H1 (cell line): ENCODE results near the gene RPTOR. TPM values are rescaled to one million over a fixed set of nuclear protein-coding genes. Genes with fewer than 3 reads are reported as not detected.

ENCODE experiments used
- CTCF ChIA-PET: fragments of 300-600 bp; sonication (Branson Sonifier 250); formaldehyde crosslinking; loops from one replicate; lab custom pipeline; 2021; ENCODE audit not compliant: partially characterized antibody; lab: Charles Lee
- POLR2A ChIA-PET: fragments of 300-600 bp; sonication (Branson Sonifier 250); formaldehyde crosslinking; loops from one replicate; lab custom pipeline; 2021; ENCODE audit warnings: inconsistent platforms; ENCODE audit not compliant: partially characterized antibody; lab: Charles Lee
- DNase-seq, 2 experiments: peaks; one replicate each; pipeline versions ENCODE4 v3.0.0 to v3.0.0-alpha.2; 2010 to 2022; ENCODE audit warnings: low spot score in 2 of 2, low read depth in 1 of 2, mixed read lengths in 1 of 2
- FAIRE-seq: peaks from 2 replicates; lab custom pipeline; 2011; peaks lifted over from hg19 to GRCh38; lab: Jason Lieb, UNC
- H2AFZ ChIP-seq: 2 replicates; pipeline ENCODE4 v1.8.1; 2012; ENCODE audit warnings: low read length, inconsistent platforms
- H2AK5ac ChIP-seq: 2 replicates; pipeline ENCODE4 v1.6.1; 2013; ENCODE audit warnings: low read depth, low read length
- H2BK120ac ChIP-seq: replicated peaks from 2 replicates; pipeline ENCODE3; 2013; ENCODE audit warnings: low read depth, low read length, inconsistent platforms
- H2BK12ac ChIP-seq: 2 replicates; pipeline ENCODE4 v1.6.1; 2013; ENCODE audit warnings: low read depth, low read length
- H2BK15ac ChIP-seq: 2 replicates; pipeline ENCODE4 v1.6.1; 2013; ENCODE audit warnings: low read length
- H2BK20ac ChIP-seq: 2 replicates; pipeline ENCODE4 v1.6.1; 2013; ENCODE audit warnings: low read length
- H2BK5ac ChIP-seq: 2 replicates; pipeline ENCODE4 v1.6.1; 2013; ENCODE audit warnings: low read depth, low read length
- H3K14ac ChIP-seq: 2 replicates; pipeline ENCODE4 v1.6.1; 2013; ENCODE audit warnings: inconsistent platforms; ENCODE audit not compliant: insufficient read length
- H3K18ac ChIP-seq: 2 replicates; pipeline ENCODE4 v1.6.1; 2013; ENCODE audit warnings: low read length; ENCODE audit errors: extremely low read depth
- H3K23ac ChIP-seq: 2 replicates; pipeline ENCODE4 v1.6.1; 2013; ENCODE audit warnings: inconsistent platforms; ENCODE audit not compliant: insufficient read length
- H3K23me2 ChIP-seq: 2 replicates; pipeline ENCODE4 v1.6.1; 2013; ENCODE audit warnings: low read depth, low read length
- H3K27ac ChIP-seq: 2 replicates; pipeline ENCODE4 v1.6.1; 2011; ENCODE audit warnings: low read depth, low read length, inconsistent platforms
- H3K27me3 ChIP-seq, 4 experiments: replicated peaks in 1 of 4; 1 replicate in 1 of 4; 2 replicates in 3 of 4; pipeline versions ENCODE4 v1.6.1 to v1.8.1; 2011 to 2013; ENCODE audit warnings: low read length in 3 of 4, mild to moderate bottlenecking in 3 of 4, inconsistent platforms in 2 of 4, mixed read lengths in 2 of 4, moderate library complexity in 1 of 4; ENCODE audit not compliant: control insufficient read depth in 3 of 4, insufficient read depth in 3 of 4; ENCODE audit errors: extremely low read depth in 1 of 4
- H3K36me3 ChIP-seq, 4 experiments: 2 replicates each; pipeline versions ENCODE4 v1.6.1 to v1.8.1; 2011 to 2013; ENCODE audit warnings: mild to moderate bottlenecking in 4 of 4, low read length in 3 of 4, moderate library complexity in 2 of 4, control low read depth in 1 of 4, inconsistent platforms in 1 of 4; ENCODE audit not compliant: insufficient read depth in 4 of 4, control insufficient read depth in 2 of 4
- H3K4ac ChIP-seq: replicated peaks from 2 replicates; pipeline ENCODE3; 2013; ENCODE audit warnings: low read length, low read depth, mixed read lengths, inconsistent platforms; ENCODE audit not compliant: insufficient read length
- H3K4me1 ChIP-seq, 4 experiments: replicated peaks in 1 of 4; 1 replicate in 1 of 4; 2 replicates in 3 of 4; pipeline versions ENCODE4 v1.6.1 to v1.8.1; 2011 to 2013; ENCODE audit warnings: low read length in 3 of 4, inconsistent platforms in 2 of 4, mixed read lengths in 1 of 4; ENCODE audit not compliant: insufficient read depth in 4 of 4, control insufficient read depth in 3 of 4
- H3K4me2 ChIP-seq, 2 experiments: 2 replicates each; pipeline versions ENCODE4 v1.6.1 to v1.8.1; 2011 to 2013; ENCODE audit warnings: low read depth in 2 of 2, low read length in 2 of 2, control low read depth in 1 of 2, inconsistent platforms in 1 of 2, mild to moderate bottlenecking in 1 of 2; ENCODE audit not compliant: insufficient read depth in 1 of 2
- H3K4me3 ChIP-seq, 4 experiments: fragments of 200-600, 300-600 bp in 1 of 4; sonication (generic), shearing (Covaris generic), sonication (Bioruptor Twin) in 1 of 4; 2 replicates each; pipeline versions ENCODE4 v1.5.1 to v1.8.1; 2011 to 2016; ENCODE audit warnings: low read length in 4 of 4, low read depth in 3 of 4, control low read depth in 2 of 4, inconsistent platforms in 2 of 4, mild to moderate bottlenecking in 2 of 4, mixed read lengths in 1 of 4, moderate library complexity in 1 of 4; ENCODE audit not compliant: insufficient read depth in 2 of 4; ENCODE audit errors: extremely low read depth in 1 of 4
- H3K56ac ChIP-seq: replicated peaks from 2 replicates; pipeline ENCODE3; 2013; ENCODE audit warnings: low read depth, mild to moderate bottlenecking, mixed read lengths, low read length, inconsistent platforms; ENCODE audit not compliant: insufficient read length
- H3K79me1 ChIP-seq: 2 replicates; pipeline ENCODE4 v1.6.1; 2013; ENCODE audit warnings: low read depth, low read length, control low read depth
- H3K79me2 ChIP-seq, 2 experiments: 2 replicates each; pipeline versions ENCODE4 v1.6.1 to v1.8.1; 2012 to 2013; ENCODE audit warnings: low read length in 2 of 2, mild to moderate bottlenecking in 2 of 2, inconsistent platforms in 1 of 2; ENCODE audit not compliant: insufficient read depth in 2 of 2, control insufficient read depth in 1 of 2
- H3K9ac ChIP-seq, 4 experiments: replicated peaks in 1 of 4; 1 replicate in 1 of 4; 2 replicates in 3 of 4; pipeline versions ENCODE4 v1.6.1 to v1.8.1; 2011 to 2013; ENCODE audit warnings: low read depth in 3 of 4, low read length in 3 of 4, control low read depth in 2 of 4, mild to moderate bottlenecking in 2 of 4, moderate library complexity in 2 of 4, inconsistent platforms in 1 of 4; ENCODE audit errors: extremely low read depth in 1 of 4
- H3K9me3 ChIP-seq, 2 experiments: 2 replicates each; pipeline versions ENCODE4 v1.6.1 to v1.8.1; 2012 to 2013; ENCODE audit warnings: mild to moderate bottlenecking in 2 of 2, moderate library complexity in 2 of 2, control low read depth in 1 of 2, inconsistent platforms in 1 of 2, low read depth in 1 of 2, low read length in 1 of 2, mixed read lengths in 1 of 2; ENCODE audit not compliant: insufficient read depth in 2 of 2
- H4K20me1 ChIP-seq, 2 experiments: replicated peaks in 1 of 2; 2 replicates each; pipeline versions ENCODE3 to v1.8.1; 2011 to 2013; ENCODE audit warnings: inconsistent platforms in 2 of 2, low read length in 2 of 2, mild to moderate bottlenecking in 1 of 2; ENCODE audit not compliant: insufficient read depth in 2 of 2, control insufficient read depth in 1 of 2
- H4K5ac ChIP-seq: 2 replicates; pipeline ENCODE4 v1.6.1; 2013; ENCODE audit warnings: low read length, low read depth, mixed read lengths, inconsistent platforms; ENCODE audit not compliant: insufficient read length
- H4K8ac ChIP-seq: 2 replicates; pipeline ENCODE4 v1.8.0; 2013; ENCODE audit warnings: mild to moderate bottlenecking, moderate library complexity, low read length, inconsistent platforms; ENCODE audit not compliant: insufficient read depth; ENCODE audit errors: extremely low read depth
- H4K91ac ChIP-seq: replicated peaks from 2 replicates; pipeline ENCODE3; 2013; ENCODE audit warnings: low read length, mixed read lengths, inconsistent platforms; ENCODE audit not compliant: insufficient read length
- CBX8 ChIP-seq: fragments of 300-800, 300-1000 bp; sonication (generic); IDR thresholded peaks from 2 replicates; pipeline ENCODE4 v1.7.1; 2016; ENCODE audit warnings: low read depth, low read length, borderline replicate concordance
- CHD1 ChIP-seq: IDR thresholded peaks from 2 replicates; pipeline ENCODE4 v1.6.1; 2012; ENCODE audit warnings: low read depth, low read length, improper control_type of control experiment
- KDM4A ChIP-seq: IDR thresholded peaks from one replicate; pipeline ENCODE4 v1.7.1; 2012; ENCODE audit warnings: low read depth, mild to moderate bottlenecking, moderate library complexity, low read length, inconsistent platforms; ENCODE audit not compliant: severe bottlenecking
- SAP30 ChIP-seq: fragments of 300-600 bp; sonication (generic); IDR thresholded peaks from 2 replicates; pipeline ENCODE4 v1.7.1; 2012; ENCODE audit warnings: low read length, moderate library complexity, mild to moderate bottlenecking, inconsistent platforms; ENCODE audit not compliant: insufficient read depth, insufficient replicate concordance
- SP4 ChIP-seq: IDR thresholded peaks from 2 replicates; pipeline ENCODE4 v1.6.1; 2012; ENCODE audit warnings: low read length, inconsistent platforms
- SUZ12 ChIP-seq: fragments of 200-600 bp; sonication (generic); IDR thresholded peaks from 2 replicates; pipeline ENCODE4 v1.6.1; 2012; ENCODE audit warnings: mild to moderate bottlenecking, inconsistent platforms, low read length, moderate library complexity, mixed read lengths
- TCF12 ChIP-seq: IDR thresholded peaks from 2 replicates; pipeline ENCODE4 v1.6.1; 2011; ENCODE audit warnings: low read depth, mild to moderate bottlenecking, low read length
- WGBS, 2 experiments: shearing (Covaris generic) in 1 of 2; methylation state at CpG; one replicate each; pipeline versions ENCODE4 v1.1.6 to v1.1.7; 2013 to 2015; ENCODE audit warnings: low lambda C conversion rate in 2 of 2, mixed read lengths in 2 of 2, inconsistent platforms in 1 of 2, low coverage in 1 of 2, missing lambda C conversion rate in 1 of 2; ENCODE audit not compliant: insufficient replicate concordance in 2 of 2, insufficient coverage in 1 of 2, insufficient read length in 1 of 2; ENCODE audit errors: extremely low coverage in 1 of 2, missing lambda C conversion rate in 1 of 2; 5-methylcytosine and 5-hydroxymethylcytosine counted together
- polyA plus RNA-seq, 7 experiments: library from polyadenylated mRNA; depleted of rRNA in 3 of 7; stranded (reverse) in 5 of 7; unstranded in 2 of 7; fragments of >200 nt in 5 of 7; fragments of 200-250 nt in 2 of 7; gene quantifications; 1 replicate in 5 of 7; 2 replicates in 1 of 7; 4 replicates in 1 of 7; pipeline versions ENCODE4 v1.2.1 to v1.2.3, GENCODE V29; 2011 to 2013; ENCODE audit warnings: missing spikeins in 2 of 7, mixed read lengths in 2 of 7
- total RNA-seq: library from RNA; stranded (reverse); fragmentation: NEBNext Ultra II Directional; extraction: Animal tissue kit (Norgen Biotek cat#: 25700); gene quantifications from 2 replicates; pipeline ENCODE4 v1.2.1, GENCODE V29; 2021
- TF ChIP-seq, protein P1 (sequence below), 3 experiments: IDR thresholded peaks; 1 replicate in 2 of 3; 2 replicates in 1 of 3; pipeline versions ENCODE4 v1.5.1 to v1.6.1; 2011; ENCODE audit warnings: low read length in 3 of 3, mild to moderate bottlenecking in 3 of 3, inconsistent platforms in 2 of 3, low read depth in 1 of 3, moderate library complexity in 1 of 3; ENCODE audit not compliant: insufficient read depth in 1 of 3; ENCODE audit errors: control extremely low read depth in 1 of 3
- TF ChIP-seq, protein P2 (sequence below): IDR thresholded peaks from 2 replicates; pipeline ENCODE4 v1.6.1; 2011; ENCODE audit warnings: low read length, improper control_type of control experiment
- TF ChIP-seq, protein P3 (sequence below): IDR thresholded peaks from 2 replicates; pipeline ENCODE4 v1.6.1; 2012; ENCODE audit warnings: inconsistent platforms

The RPTOR gene
- total and polyA plus RNA-seq, 2 of the 8 experiments (the other 6 are each of a cell fraction or from before 2014, with no cell fraction given) = 6.9 to 28.7 TPM

DNA sequence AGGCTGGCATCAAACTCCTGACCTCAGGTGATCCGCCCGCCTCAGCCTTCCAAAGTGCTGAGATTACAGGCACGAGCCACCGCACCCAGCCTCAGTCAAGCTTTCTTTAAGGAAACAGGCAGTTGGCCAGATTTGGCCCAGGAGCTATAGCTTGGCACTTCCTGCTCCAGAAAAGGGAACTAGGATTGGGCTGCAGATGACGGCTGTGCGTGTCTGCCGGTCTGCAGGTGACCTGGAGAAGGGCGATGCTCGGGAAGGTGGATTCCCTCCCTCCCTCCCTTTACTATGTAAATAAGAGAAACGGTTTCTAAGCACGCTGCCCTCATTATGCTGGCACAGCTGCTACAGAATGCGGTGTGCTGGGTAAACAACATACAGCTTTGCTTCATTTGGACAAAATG is 215.9 kb downstream of the RPTOR start:
- H3K27ac ChIP-seq = no peak overlapping the region
- WGBS, 2 experiments = 81% methylated on average over 10 of the region's 12 CpGs; no CpG with 5 or more reads in 1 of the 2 experiments
- no peak overlapping the region for H3K4me2 ChIP-seq
- H3K14ac ChIP-seq = no peak overlapping the region
- ChIA-PET CTCF (no interaction called here), POLR2A (no interaction called here)
- H2BK15ac ChIP-seq = no peak overlapping the region
- no peak for DNase-seq
- no peaks in the 10 kb centered on the region for H3K79me1 ChIP-seq
- H3K56ac ChIP-seq = no peak overlapping the region
- H3K23ac ChIP-seq = no peak overlapping the region
- H3K9me3 ChIP-seq = no peaks in the 10 kb centered on the region
- no peak overlapping the region for H2BK20ac ChIP-seq
- no peak overlapping the region for H3K4ac ChIP-seq
- no peaks in the 10 kb centered on the region; a peak in 1 of 7 replicates for H3K4me1 ChIP-seq
- no peaks in the 10 kb centered on the region for H3K36me3 ChIP-seq
- no peak overlapping the region for H4K8ac ChIP-seq
- H2BK5ac ChIP-seq = no peak overlapping the region
- no peak overlapping the region for H3K18ac ChIP-seq
- H3K23me2 ChIP-seq = no peaks in the 10 kb centered on the region
- no peak overlapping the region for H4K5ac ChIP-seq
- no peak overlapping the region for H3K4me3 ChIP-seq
- no peaks in the 10 kb centered on the region for H4K20me1 ChIP-seq
- H2BK12ac ChIP-seq = no peak overlapping the region
- no peak overlapping the region for H2AK5ac ChIP-seq
- no peak overlapping the region for H3K9ac ChIP-seq
- H2BK120ac ChIP-seq = no peak overlapping the region
- no peak for FAIRE-seq
- H3K27me3 ChIP-seq = no peaks in the 10 kb centered on the region
- H3K79me2 ChIP-seq = no peaks in the 10 kb centered on the region
- no peak overlapping the region for H4K91ac ChIP-seq
- H2AFZ ChIP-seq = no peak overlapping the region
- TF ChIP-seq, protein P1, sequence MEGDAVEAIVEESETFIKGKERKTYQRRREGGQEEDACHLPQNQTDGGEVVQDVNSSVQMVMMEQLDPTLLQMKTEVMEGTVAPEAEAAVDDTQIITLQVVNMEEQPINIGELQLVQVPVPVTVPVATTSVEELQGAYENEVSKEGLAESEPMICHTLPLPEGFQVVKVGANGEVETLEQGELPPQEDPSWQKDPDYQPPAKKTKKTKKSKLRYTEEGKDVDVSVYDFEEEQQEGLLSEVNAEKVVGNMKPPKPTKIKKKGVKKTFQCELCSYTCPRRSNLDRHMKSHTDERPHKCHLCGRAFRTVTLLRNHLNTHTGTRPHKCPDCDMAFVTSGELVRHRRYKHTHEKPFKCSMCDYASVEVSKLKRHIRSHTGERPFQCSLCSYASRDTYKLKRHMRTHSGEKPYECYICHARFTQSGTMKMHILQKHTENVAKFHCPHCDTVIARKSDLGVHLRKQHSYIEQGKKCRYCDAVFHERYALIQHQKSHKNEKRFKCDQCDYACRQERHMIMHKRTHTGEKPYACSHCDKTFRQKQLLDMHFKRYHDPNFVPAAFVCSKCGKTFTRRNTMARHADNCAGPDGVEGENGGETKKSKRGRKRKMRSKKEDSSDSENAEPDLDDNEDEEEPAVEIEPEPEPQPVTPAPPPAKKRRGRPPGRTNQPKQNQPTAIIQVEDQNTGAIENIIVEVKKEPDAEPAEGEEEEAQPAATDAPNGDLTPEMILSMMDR (IDR thresholded peaks at IDR 0.05; ENCODE audit: control extremely low read depth in 1 of 3, insufficient read depth in 1 of 3, low read depth in 1 of 3, low read length in 3 of 3) = no peak
- TF ChIP-seq SUZ12 (no peak), SAP30 (no peak), CBX8 (no peak), SP4 (no peak), KDM4A (no peak), CHD1 (no peak), TCF12 (no peak)
- TF ChIP-seq, protein P2, sequence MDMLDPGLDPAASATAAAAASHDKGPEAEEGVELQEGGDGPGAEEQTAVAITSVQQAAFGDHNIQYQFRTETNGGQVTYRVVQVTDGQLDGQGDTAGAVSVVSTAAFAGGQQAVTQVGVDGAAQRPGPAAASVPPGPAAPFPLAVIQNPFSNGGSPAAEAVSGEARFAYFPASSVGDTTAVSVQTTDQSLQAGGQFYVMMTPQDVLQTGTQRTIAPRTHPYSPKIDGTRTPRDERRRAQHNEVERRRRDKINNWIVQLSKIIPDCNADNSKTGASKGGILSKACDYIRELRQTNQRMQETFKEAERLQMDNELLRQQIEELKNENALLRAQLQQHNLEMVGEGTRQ = no peak
- TF ChIP-seq, protein P3, sequence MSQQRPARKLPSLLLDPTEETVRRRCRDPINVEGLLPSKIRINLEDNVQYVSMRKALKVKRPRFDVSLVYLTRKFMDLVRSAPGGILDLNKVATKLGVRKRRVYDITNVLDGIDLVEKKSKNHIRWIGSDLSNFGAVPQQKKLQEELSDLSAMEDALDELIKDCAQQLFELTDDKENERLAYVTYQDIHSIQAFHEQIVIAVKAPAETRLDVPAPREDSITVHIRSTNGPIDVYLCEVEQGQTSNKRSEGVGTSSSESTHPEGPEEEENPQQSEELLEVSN = no peak
